Astrocyte (in vitro differentiated cells and primary cell): ENCODE data around the gene LINS1. TPM values are rescaled to one million over a fixed set of nuclear protein-coding genes. Genes with fewer than 3 reads are reported as not detected.

Source experiments
- DNase-seq: peaks from one replicate; pipeline ENCODE4 v3.0.0-alpha.2; 2010; ENCODE audit warnings: low read depth
- FAIRE-seq: peaks from 2 replicates; lab custom pipeline; 2011; peaks lifted over from hg19 to GRCh38; lab: Jason Lieb, UNC
- H2AFZ ChIP-seq: 2 replicates; pipeline ENCODE4 v1.6.0; 2012; ENCODE audit warnings: low read depth, low read length, inconsistent platforms
- H3K27ac ChIP-seq: 2 replicates; pipeline ENCODE4 v1.5.1; 2011; ENCODE audit warnings: low read depth, low read length, inconsistent platforms
- H3K27me3 ChIP-seq: 2 replicates; pipeline ENCODE4 v1.6.0; 2011; ENCODE audit warnings: low read length, inconsistent platforms; ENCODE audit not compliant: insufficient read depth
- H3K36me3 ChIP-seq: 2 replicates; pipeline ENCODE4 v1.5.1; 2011; ENCODE audit warnings: low read length, inconsistent platforms; ENCODE audit not compliant: insufficient read depth
- H3K4me1 ChIP-seq: 2 replicates; pipeline ENCODE4 v1.5.1; 2011; ENCODE audit warnings: low read length, inconsistent platforms; ENCODE audit not compliant: insufficient read depth
- H3K4me2 ChIP-seq: 2 replicates; pipeline ENCODE4 v1.6.0; 2012; ENCODE audit warnings: low read length, inconsistent platforms
- H3K4me3 ChIP-seq: 2 replicates; pipeline ENCODE4 v1.5.1; 2011; ENCODE audit warnings: low read depth, mild to moderate bottlenecking, low read length, inconsistent platforms; ENCODE audit not compliant: insufficient read depth
- H3K79me2 ChIP-seq: 2 replicates; pipeline ENCODE4 v1.6.0; 2012; ENCODE audit warnings: mild to moderate bottlenecking, low read length, inconsistent platforms; ENCODE audit not compliant: insufficient read depth
- H3K9ac ChIP-seq: 2 replicates; pipeline ENCODE4 v1.6.0; 2012; ENCODE audit warnings: mild to moderate bottlenecking, low read length, inconsistent platforms
- H3K9me3 ChIP-seq: 2 replicates; pipeline ENCODE4 v1.5.1; 2012; ENCODE audit warnings: low read depth, mild to moderate bottlenecking, low read length, inconsistent platforms; ENCODE audit not compliant: insufficient read depth
- H4K20me1 ChIP-seq: 2 replicates; pipeline ENCODE4 v1.6.0; 2012; ENCODE audit warnings: low read length, inconsistent platforms; ENCODE audit not compliant: insufficient read depth
- H3K27ac Mint-ChIP-seq: one replicate; pipeline ENCODE4 v1.8.0; 2021; ENCODE audit warnings: mild to moderate bottlenecking, mixed read lengths; ENCODE audit not compliant: unreplicated experiment
- H3K27me3 Mint-ChIP-seq: one replicate; pipeline ENCODE4 v1.8.0; 2021; ENCODE audit warnings: low read depth, mixed read lengths; ENCODE audit not compliant: unreplicated experiment
- H3K36me3 Mint-ChIP-seq: one replicate; pipeline ENCODE4 v1.8.0; 2021; ENCODE audit warnings: low read depth, mixed read lengths; ENCODE audit not compliant: unreplicated experiment
- H3K4me1 Mint-ChIP-seq: one replicate; pipeline ENCODE4 v1.8.0; 2021; ENCODE audit warnings: low read depth, mixed read lengths; ENCODE audit not compliant: unreplicated experiment
- H3K4me3 Mint-ChIP-seq: one replicate; pipeline ENCODE4 v1.8.0; 2021; ENCODE audit warnings: mild to moderate bottlenecking, moderate library complexity, mixed read lengths; ENCODE audit not compliant: unreplicated experiment
- H3K9me3 Mint-ChIP-seq: one replicate; pipeline ENCODE4 v1.8.0; 2021; ENCODE audit warnings: mild to moderate bottlenecking, mixed read lengths; ENCODE audit not compliant: unreplicated experiment
- CTCF ChIP-seq: IDR thresholded peaks from 2 replicates; pipeline ENCODE4 v1.5.1; 2011; ENCODE audit warnings: low read depth, mild to moderate bottlenecking, inconsistent platforms, low read length, moderate library complexity; ENCODE audit not compliant: insufficient read depth
- EZH2 ChIP-seq: IDR thresholded peaks from 2 replicates; pipeline ENCODE4 v1.6.1; 2012; ENCODE audit warnings: mild to moderate bottlenecking, low read length, inconsistent platforms; ENCODE audit not compliant: insufficient read depth
- total RNA-seq: library from RNA; stranded (reverse); gene quantifications from 2 replicates; pipeline ENCODE4 v1.2.1, GENCODE V29; 2021

The LINS1 gene
- total RNA-seq, 1 donor from 2014 or later: 10.7 TPM

- H3K27ac Mint-ChIP-seq: no peak overlapping the region
- H3K4me2 ChIP-seq: no peak overlapping the region
- FAIRE-seq: no peak
- H3K9me3 ChIP-seq: no peaks in the 10 kb centered on the region
- no peak overlapping the region for H2AFZ ChIP-seq
- no peaks in the 10 kb centered on the region for H3K36me3 Mint-ChIP-seq
- no peaks in the 10 kb centered on the region for H3K27me3 Mint-ChIP-seq
- H3K9me3 Mint-ChIP-seq: no peaks in the 10 kb centered on the region
- no peak overlapping the region for H3K4me3 Mint-ChIP-seq
- peaks cover 27% of the 10 kb centered on the region for H4K20me1 ChIP-seq
- no peaks in the 10 kb centered on the region for H3K27me3 ChIP-seq
- H3K4me1 Mint-ChIP-seq: no peaks in the 10 kb centered on the region
- H3K79me2 ChIP-seq: peaks cover 18% of the 10 kb centered on the region
- no peaks in the 10 kb centered on the region for H3K4me1 ChIP-seq
- no peaks in the 10 kb centered on the region for H3K36me3 ChIP-seq
- no peak for TF ChIP-seq EZH2
- no peak for TF ChIP-seq CTCF
- no peak for DNase-seq
- no peak overlapping the region for H3K4me3 ChIP-seq
- H3K9ac ChIP-seq: no peak overlapping the region
- no peak overlapping the region for H3K27ac ChIP-seq
These were observed 47.0 kb upstream of the LINS1 start for GRCh38 chr15:100648951-100649350.

GRCh38 chr15:100645671-100646070 lies 43.7 kb upstream of the LINS1 start:
- no peak overlapping the region for H3K27ac Mint-ChIP-seq
- no peak overlapping the region for H2AFZ ChIP-seq
- H3K9me3 ChIP-seq: no peaks in the 10 kb centered on the region
- no peaks in the 10 kb centered on the region for H3K27me3 Mint-ChIP-seq
- no peak overlapping the region for H3K4me2 ChIP-seq
- H4K20me1 ChIP-seq: peaks cover 50% of the 10 kb centered on the region
- no peaks in the 10 kb centered on the region for H3K36me3 Mint-ChIP-seq
- no peak overlapping the region for H3K27ac ChIP-seq
- H3K4me1 ChIP-seq: no peaks in the 10 kb centered on the region
- DNase-seq (no peak), FAIRE-seq (no peak)
- peaks cover 36% of the 10 kb centered on the region for H3K79me2 ChIP-seq
- no peaks in the 10 kb centered on the region for H3K27me3 ChIP-seq
- H3K36me3 ChIP-seq: no peaks in the 10 kb centered on the region
- H3K4me3 ChIP-seq: no peak overlapping the region
- no peaks in the 10 kb centered on the region for H3K4me1 Mint-ChIP-seq
- no peak overlapping the region for H3K9ac ChIP-seq
- no peak overlapping the region for H3K4me3 Mint-ChIP-seq
- no peaks in the 10 kb centered on the region for H3K9me3 Mint-ChIP-seq
- no peak for TF ChIP-seq EZH2
- no peak for TF ChIP-seq CTCF

GRCh38 chr15:100642950-100643338 lies 41.0 kb upstream of the LINS1 start:
- Mint-ChIP-seq H3K27me3 (no peaks in the 10 kb centered on the region), H3K4me1 (no peaks in the 10 kb centered on the region), H3K9me3 (no peaks in the 10 kb centered on the region), H3K36me3 (no peaks in the 10 kb centered on the region), H3K27ac (no peak overlapping the region), H3K4me3 (no peak overlapping the region)
- Histone ChIP-seq H3K79me2 (peaks cover 51% of the 10 kb centered on the region), H3K4me3 (no peak overlapping the region), H3K9ac (no peak overlapping the region), H3K4me2 (no peak overlapping the region), H3K27ac (no peak overlapping the region), H3K27me3 (no peaks in the 10 kb centered on the region), H3K9me3 (no peaks in the 10 kb centered on the region), H3K4me1 (no peaks in the 10 kb centered on the region), H3K36me3 (no peaks in the 10 kb centered on the region), H4K20me1 (peaks cover 68% of the 10 kb centered on the region), H2AFZ (no peak overlapping the region)
- FAIRE-seq (no peak), DNase-seq (no peak)
- no peak for TF ChIP-seq CTCF
- no peak for TF ChIP-seq EZH2
